ENCODE data around the gene MEGF6. TPM values are rescaled to one million over a fixed set of nuclear protein-coding genes. Genes with fewer than 3 reads are reported as not detected.
A peak's percentile ranks its signal among the peaks of the same experiment; 100 is the strongest.

The MEGF6 gene
- total and polyA plus RNA-seq, 9 of the 15 experiments (the other 6 are each of a cell fraction or from before 2014, with no cell fraction given), result 0.03 to 1.7 (median 0.24) TPM; not detected in 3

DNA sequence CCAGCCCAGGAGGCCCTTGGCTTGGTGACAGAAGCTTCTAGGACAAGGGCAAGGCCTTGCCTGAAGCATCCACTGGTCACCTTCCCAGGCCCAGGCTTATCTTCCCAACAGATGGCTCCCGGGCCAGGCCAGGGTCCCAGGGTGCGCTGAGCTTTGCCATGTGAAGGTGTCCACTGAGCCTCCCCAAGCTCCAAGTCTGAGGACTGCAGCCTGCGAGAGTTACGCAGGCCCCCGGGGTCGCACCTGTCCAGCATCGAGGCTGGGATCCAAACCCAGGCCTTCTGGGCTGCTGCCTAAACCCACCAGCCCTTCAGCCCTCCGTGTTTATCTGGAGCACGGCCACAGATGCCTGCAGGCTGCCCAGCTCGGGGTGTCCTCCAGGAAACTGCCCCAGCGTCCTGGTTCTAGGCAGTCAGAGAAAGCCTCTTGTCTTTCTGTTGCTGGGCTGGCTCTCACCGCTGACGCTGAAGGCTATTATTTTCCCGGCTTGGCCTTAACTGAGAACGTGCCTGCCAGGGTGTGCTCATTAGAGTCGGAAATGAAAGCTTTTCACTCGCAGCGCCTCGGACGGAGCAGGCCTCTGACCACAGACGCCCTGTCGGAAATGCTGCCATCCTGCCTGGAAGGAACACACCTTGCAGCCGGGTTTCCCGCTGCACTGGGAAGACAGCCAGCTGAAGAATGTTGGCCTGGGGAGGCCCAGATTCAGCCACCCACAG is 71.4 kb downstream of the MEGF6 start:
- intact Hi-C loops (cut with micrococcal nuclease), result no loop called here
- in situ Hi-C loops (cut with MboI), result no loop called here
- Histone ChIP-seq H3K4me1 (replicated peaks in 1 of 2; ENCODE audit: control insufficient read depth in 2 of 2, insufficient read depth in 2 of 2, low read length in 2 of 2) (peaks cover 0 to 69% of the 10 kb centered on the region in 2 experiments; a peak in 2 of 5 replicates), H4K20me1 (replicated peaks; ENCODE audit: control insufficient read depth, insufficient read depth, low read length) (peaks cover 43% of the 10 kb centered on the region), H3K79me2 (ENCODE audit: control insufficient read depth, insufficient read depth, low read length) (no peaks in the 10 kb centered on the region), H3K4me2 (ENCODE audit: insufficient read depth, low read length) (no peak overlapping the region), H2AFZ (ENCODE audit: low read depth, low read length) (no peak overlapping the region), H3K36me3 (ENCODE audit: control insufficient read depth, insufficient read depth, low read length) (no peaks in the 10 kb centered on the region), H3K9me1 (ENCODE audit: control insufficient read depth, insufficient read depth, low read length) (no peaks in the 10 kb centered on the region), H3K9ac (ENCODE audit: insufficient read depth in 1 of 2, low read depth in 2 of 2, low read length in 2 of 2) (peak overlapping the region in 1 of 2 experiments; percentile 23; a peak in 1 of 4 replicates), H3K27ac (ENCODE audit: extremely low read depth, low read depth, low read length) (no peak overlapping the region), H3K9me3 (replicated peaks; ENCODE audit: control insufficient read depth, insufficient read depth, low read depth, low read length) (no peaks in the 10 kb centered on the region), H3K4me3 (no peak overlapping the region), H3K27me3 (ENCODE audit: control insufficient read depth in 2 of 2, insufficient read depth in 2 of 2, low read length in 2 of 2) (peaks cover 29 to 88% of the 10 kb centered on the region in 2 experiments; a peak in 4 of 5 replicates)
- WGBS (ENCODE audit: insufficient coverage, low coverage, missing lambda C conversion rate), result 9% methylated on average over 24 of the region's 24 CpGs
- DNase-seq (ENCODE audit: extremely low read depth in 1 of 4, low spot score in 3 of 4), result no peak
- CTCF ChIA-PET (ENCODE audit: low intra/inter-chr PET ratio), result no interaction called here
- ATAC-seq, result no peak
- no TSS peak for BruUV-seq (replicated peaks)
- POLR2A ChIA-PET, result interaction anchor here (0.5 kb wide), 1 partner anchor 69 kb away, joined by 3 read pairs; no protein-coding TSS in a partner anchor
- no peak for FAIRE-seq
- TF ChIP-seq, protein P1, sequence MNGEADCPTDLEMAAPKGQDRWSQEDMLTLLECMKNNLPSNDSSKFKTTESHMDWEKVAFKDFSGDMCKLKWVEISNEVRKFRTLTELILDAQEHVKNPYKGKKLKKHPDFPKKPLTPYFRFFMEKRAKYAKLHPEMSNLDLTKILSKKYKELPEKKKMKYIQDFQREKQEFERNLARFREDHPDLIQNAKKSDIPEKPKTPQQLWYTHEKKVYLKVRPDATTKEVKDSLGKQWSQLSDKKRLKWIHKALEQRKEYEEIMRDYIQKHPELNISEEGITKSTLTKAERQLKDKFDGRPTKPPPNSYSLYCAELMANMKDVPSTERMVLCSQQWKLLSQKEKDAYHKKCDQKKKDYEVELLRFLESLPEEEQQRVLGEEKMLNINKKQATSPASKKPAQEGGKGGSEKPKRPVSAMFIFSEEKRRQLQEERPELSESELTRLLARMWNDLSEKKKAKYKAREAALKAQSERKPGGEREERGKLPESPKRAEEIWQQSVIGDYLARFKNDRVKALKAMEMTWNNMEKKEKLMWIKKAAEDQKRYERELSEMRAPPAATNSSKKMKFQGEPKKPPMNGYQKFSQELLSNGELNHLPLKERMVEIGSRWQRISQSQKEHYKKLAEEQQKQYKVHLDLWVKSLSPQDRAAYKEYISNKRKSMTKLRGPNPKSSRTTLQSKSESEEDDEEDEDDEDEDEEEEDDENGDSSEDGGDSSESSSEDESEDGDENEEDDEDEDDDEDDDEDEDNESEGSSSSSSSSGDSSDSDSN (IDR thresholded peaks at IDR 0.05; ENCODE audit: borderline replicate concordance in 1 of 2, low read depth in 2 of 2, low read length in 2 of 2), result peak; percentile 37 to 45; a peak in 2 of 4 replicates
- TF ChIP-seq, protein P2, sequence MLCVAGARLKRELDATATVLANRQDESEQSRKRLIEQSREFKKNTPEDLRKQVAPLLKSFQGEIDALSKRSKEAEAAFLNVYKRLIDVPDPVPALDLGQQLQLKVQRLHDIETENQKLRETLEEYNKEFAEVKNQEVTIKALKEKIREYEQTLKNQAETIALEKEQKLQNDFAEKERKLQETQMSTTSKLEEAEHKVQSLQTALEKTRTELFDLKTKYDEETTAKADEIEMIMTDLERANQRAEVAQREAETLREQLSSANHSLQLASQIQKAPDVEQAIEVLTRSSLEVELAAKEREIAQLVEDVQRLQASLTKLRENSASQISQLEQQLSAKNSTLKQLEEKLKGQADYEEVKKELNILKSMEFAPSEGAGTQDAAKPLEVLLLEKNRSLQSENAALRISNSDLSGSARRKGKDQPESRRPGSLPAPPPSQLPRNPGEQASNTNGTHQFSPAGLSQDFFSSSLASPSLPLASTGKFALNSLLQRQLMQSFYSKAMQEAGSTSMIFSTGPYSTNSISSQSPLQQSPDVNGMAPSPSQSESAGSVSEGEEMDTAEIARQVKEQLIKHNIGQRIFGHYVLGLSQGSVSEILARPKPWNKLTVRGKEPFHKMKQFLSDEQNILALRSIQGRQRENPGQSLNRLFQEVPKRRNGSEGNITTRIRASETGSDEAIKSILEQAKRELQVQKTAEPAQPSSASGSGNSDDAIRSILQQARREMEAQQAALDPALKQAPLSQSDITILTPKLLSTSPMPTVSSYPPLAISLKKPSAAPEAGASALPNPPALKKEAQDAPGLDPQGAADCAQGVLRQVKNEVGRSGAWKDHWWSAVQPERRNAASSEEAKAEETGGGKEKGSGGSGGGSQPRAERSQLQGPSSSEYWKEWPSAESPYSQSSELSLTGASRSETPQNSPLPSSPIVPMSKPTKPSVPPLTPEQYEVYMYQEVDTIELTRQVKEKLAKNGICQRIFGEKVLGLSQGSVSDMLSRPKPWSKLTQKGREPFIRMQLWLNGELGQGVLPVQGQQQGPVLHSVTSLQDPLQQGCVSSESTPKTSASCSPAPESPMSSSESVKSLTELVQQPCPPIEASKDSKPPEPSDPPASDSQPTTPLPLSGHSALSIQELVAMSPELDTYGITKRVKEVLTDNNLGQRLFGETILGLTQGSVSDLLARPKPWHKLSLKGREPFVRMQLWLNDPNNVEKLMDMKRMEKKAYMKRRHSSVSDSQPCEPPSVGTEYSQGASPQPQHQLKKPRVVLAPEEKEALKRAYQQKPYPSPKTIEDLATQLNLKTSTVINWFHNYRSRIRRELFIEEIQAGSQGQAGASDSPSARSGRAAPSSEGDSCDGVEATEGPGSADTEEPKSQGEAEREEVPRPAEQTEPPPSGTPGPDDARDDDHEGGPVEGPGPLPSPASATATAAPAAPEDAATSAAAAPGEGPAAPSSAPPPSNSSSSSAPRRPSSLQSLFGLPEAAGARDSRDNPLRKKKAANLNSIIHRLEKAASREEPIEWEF (CRISPR knock-in tag; IDR thresholded peaks at IDR 0.05), result no peak
- no peak for TF ChIP-seq GTF2E2 (tag; IDR thresholded peaks at IDR 0.05)

Data from K562 (cell line).